ENCODE measurements around the gene DBH.

Gene DBH

DNA sequence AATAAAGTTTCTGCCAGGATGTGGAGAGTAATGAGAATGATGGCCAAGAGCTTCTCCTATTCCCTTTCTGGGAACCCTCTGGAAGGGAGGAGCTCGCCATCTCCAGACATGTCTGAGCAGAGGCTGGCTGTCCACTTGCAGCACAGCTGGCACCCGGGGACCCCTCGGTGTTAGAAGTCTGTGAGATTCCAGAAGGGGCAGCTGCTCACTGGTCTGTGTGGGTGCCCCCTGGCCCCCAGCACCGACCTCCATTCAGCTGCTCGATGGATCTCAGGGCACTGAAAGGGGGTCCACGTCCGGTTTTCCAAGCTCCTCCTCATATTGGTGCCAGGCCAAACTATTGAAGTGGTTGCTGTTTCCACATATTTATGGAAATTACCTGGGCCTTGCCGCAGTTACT lies 23.3 kb upstream of the DBH start:
- H3K9me3 ChIP-seq (ENCODE audit: insufficient read depth, low read length, severe bottlenecking) = no peaks in the 10 kb centered on the region
- no peaks in the 10 kb centered on the region for H3K4me1 ChIP-seq (ENCODE audit: insufficient read depth, low read length)
- no peak for DNase-seq
- H4K20me1 ChIP-seq (ENCODE audit: insufficient read depth, low read length) = no peaks in the 10 kb centered on the region
- ATAC-seq (ENCODE audit: insufficient read depth, low read depth) = no peak
- no peak for TF ChIP-seq EZH2 (IDR thresholded peaks at IDR 0.05; ENCODE audit: borderline replicate concordance, low read depth, low read length, severe bottlenecking)
- TF ChIP-seq, protein P1, sequence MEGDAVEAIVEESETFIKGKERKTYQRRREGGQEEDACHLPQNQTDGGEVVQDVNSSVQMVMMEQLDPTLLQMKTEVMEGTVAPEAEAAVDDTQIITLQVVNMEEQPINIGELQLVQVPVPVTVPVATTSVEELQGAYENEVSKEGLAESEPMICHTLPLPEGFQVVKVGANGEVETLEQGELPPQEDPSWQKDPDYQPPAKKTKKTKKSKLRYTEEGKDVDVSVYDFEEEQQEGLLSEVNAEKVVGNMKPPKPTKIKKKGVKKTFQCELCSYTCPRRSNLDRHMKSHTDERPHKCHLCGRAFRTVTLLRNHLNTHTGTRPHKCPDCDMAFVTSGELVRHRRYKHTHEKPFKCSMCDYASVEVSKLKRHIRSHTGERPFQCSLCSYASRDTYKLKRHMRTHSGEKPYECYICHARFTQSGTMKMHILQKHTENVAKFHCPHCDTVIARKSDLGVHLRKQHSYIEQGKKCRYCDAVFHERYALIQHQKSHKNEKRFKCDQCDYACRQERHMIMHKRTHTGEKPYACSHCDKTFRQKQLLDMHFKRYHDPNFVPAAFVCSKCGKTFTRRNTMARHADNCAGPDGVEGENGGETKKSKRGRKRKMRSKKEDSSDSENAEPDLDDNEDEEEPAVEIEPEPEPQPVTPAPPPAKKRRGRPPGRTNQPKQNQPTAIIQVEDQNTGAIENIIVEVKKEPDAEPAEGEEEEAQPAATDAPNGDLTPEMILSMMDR (IDR thresholded peaks at IDR 0.05; ENCODE audit: borderline replicate concordance, extremely low read depth, low read length, poor library complexity, severe bottlenecking) = no peak
- no peaks in the 10 kb centered on the region for H3K27me3 ChIP-seq (ENCODE audit: insufficient read depth, low read length, poor library complexity)
- H3K36me3 ChIP-seq (ENCODE audit: insufficient read depth, low read length) = no peaks in the 10 kb centered on the region
- no peak overlapping the region for H3K4me3 ChIP-seq (ENCODE audit: low read depth in 1 of 2, low read length in 2 of 2)
- no peaks in the 10 kb centered on the region for H3K79me2 ChIP-seq (ENCODE audit: insufficient read depth, low read length)
- H2AFZ ChIP-seq (ENCODE audit: low read depth, low read length) = no peak overlapping the region
- no peak overlapping the region for H3K4me2 ChIP-seq (ENCODE audit: insufficient read depth, low read length)
- no peak overlapping the region for H3K27ac ChIP-seq (ENCODE audit: low read length)
- H3K9ac ChIP-seq (ENCODE audit: low read depth, low read length) = no peak overlapping the region

DNA sequence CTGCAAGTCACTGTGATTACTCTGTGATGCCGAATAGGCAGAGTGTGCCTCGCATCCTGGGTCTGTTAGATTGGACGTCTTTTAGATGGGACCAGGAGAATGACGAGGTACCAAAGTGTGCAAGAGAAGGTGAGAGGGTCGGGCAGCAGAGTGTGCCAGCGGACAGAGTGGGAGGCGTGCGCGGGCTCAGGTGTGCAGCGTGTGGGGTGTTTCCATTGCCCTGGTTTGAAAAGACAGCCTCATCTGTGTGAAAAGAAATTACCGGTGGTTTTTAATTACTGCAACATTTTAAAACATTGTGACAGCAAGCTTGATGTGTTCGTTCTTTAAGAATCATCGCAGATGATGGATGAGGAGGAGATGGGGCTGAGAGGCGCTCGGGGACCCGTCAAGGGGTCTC lies 22.7 kb upstream of the DBH start:
- no peak overlapping the region for H3K4me3 ChIP-seq (ENCODE audit: low read depth in 1 of 2, low read length in 2 of 2)
- no peaks in the 10 kb centered on the region for H3K36me3 ChIP-seq (ENCODE audit: insufficient read depth, low read length)
- H4K20me1 ChIP-seq (ENCODE audit: insufficient read depth, low read length) = no peaks in the 10 kb centered on the region
- H3K9me3 ChIP-seq (ENCODE audit: insufficient read depth, low read length, severe bottlenecking) = no peaks in the 10 kb centered on the region
- H3K27ac ChIP-seq (ENCODE audit: low read length) = no peak overlapping the region
- H3K27me3 ChIP-seq (ENCODE audit: insufficient read depth, low read length, poor library complexity) = no peaks in the 10 kb centered on the region
- no peak overlapping the region for H2AFZ ChIP-seq (ENCODE audit: low read depth, low read length)
- no peaks in the 10 kb centered on the region for H3K79me2 ChIP-seq (ENCODE audit: insufficient read depth, low read length)
- no peak overlapping the region for H3K4me2 ChIP-seq (ENCODE audit: insufficient read depth, low read length)
- H3K4me1 ChIP-seq (ENCODE audit: insufficient read depth, low read length) = no peaks in the 10 kb centered on the region
- DNase-seq (no peak), ATAC-seq (ENCODE audit: insufficient read depth, low read depth) (no peak)
- no peak overlapping the region for H3K9ac ChIP-seq (ENCODE audit: low read depth, low read length)
- no peak for TF ChIP-seq EZH2 (IDR thresholded peaks at IDR 0.05; ENCODE audit: borderline replicate concordance, low read depth, low read length, severe bottlenecking)
- TF ChIP-seq, protein P1 (IDR thresholded peaks at IDR 0.05; ENCODE audit: borderline replicate concordance, extremely low read depth, low read length, poor library complexity, severe bottlenecking) = no peak

DNA sequence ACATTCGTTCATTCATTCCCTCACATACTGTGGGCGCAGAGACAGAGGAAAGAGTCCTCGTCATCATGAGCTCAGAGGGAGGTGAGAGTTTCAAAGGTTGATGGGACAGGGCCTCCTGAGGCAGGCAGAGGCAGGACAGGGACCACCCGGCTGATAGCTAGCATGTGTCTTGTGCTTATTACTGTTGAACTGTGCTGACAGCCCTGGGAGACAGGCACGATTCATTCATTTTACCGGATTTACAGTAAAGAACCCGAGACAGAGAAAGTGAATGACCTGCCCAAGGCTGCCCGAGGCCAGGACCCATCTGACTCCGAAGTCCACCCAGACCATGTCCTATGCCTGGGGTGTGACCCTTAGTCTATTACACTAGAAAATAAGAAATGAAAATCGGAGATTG lies 22.1 kb upstream of the DBH start:
- DNase-seq (no peak), ATAC-seq (ENCODE audit: insufficient read depth, low read depth) (no peak)
- no peaks in the 10 kb centered on the region for H4K20me1 ChIP-seq (ENCODE audit: insufficient read depth, low read length)
- H3K27ac ChIP-seq (ENCODE audit: low read length) = no peak overlapping the region
- no peaks in the 10 kb centered on the region for H3K79me2 ChIP-seq (ENCODE audit: insufficient read depth, low read length)
- no peaks in the 10 kb centered on the region for H3K27me3 ChIP-seq (ENCODE audit: insufficient read depth, low read length, poor library complexity)
- no peak overlapping the region for H2AFZ ChIP-seq (ENCODE audit: low read depth, low read length)
- no peaks in the 10 kb centered on the region for H3K9me3 ChIP-seq (ENCODE audit: insufficient read depth, low read length, severe bottlenecking)
- H3K4me2 ChIP-seq (ENCODE audit: insufficient read depth, low read length) = no peak overlapping the region
- H3K9ac ChIP-seq (ENCODE audit: low read depth, low read length) = no peak overlapping the region
- TF ChIP-seq, protein P1 (IDR thresholded peaks at IDR 0.05; ENCODE audit: borderline replicate concordance, extremely low read depth, low read length, poor library complexity, severe bottlenecking) = no peak
- TF ChIP-seq EZH2 (IDR thresholded peaks at IDR 0.05; ENCODE audit: borderline replicate concordance, low read depth, low read length, severe bottlenecking) = no peak
- no peaks in the 10 kb centered on the region for H3K36me3 ChIP-seq (ENCODE audit: insufficient read depth, low read length)
- H3K4me1 ChIP-seq (ENCODE audit: insufficient read depth, low read length) = peaks cover 1% of the 10 kb centered on the region; the same call in 1 of the 2 replicates
- no peak overlapping the region for H3K4me3 ChIP-seq (ENCODE audit: low read depth in 1 of 2, low read length in 2 of 2)

DNA sequence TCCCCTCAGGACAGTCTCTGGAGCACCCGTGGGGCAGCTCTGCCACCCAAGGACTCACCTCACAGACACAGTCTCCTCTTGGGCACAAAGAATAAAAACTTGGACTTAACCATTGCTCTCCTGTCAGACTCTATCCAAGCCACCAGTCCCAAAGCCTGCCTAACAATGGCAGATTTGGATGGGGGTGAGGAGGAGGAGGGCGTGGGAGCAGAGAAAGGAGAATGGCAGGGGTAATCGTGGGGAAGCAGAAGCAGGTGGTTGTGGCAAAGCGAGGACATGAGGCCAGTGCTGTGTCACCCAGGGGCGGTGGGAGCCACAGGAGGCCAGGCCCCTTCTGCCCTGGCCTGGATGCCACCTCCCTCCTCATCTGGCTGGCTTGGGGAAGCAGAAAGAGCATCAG lies 21.5 kb upstream of the DBH start:
- no peaks in the 10 kb centered on the region for H3K9me3 ChIP-seq (ENCODE audit: insufficient read depth, low read length, severe bottlenecking)
- TF ChIP-seq, protein P1 (IDR thresholded peaks at IDR 0.05; ENCODE audit: borderline replicate concordance, extremely low read depth, low read length, poor library complexity, severe bottlenecking) = no peak
- no peak for TF ChIP-seq EZH2 (IDR thresholded peaks at IDR 0.05; ENCODE audit: borderline replicate concordance, low read depth, low read length, severe bottlenecking)

More for the DNA sequence above, 21.5 kb upstream of the DBH start:
- peaks cover 7% of the 10 kb centered on the region for H3K4me1 ChIP-seq (ENCODE audit: insufficient read depth, low read length)
- no peak for ATAC-seq (ENCODE audit: insufficient read depth, low read depth)
- no peak overlapping the region for H3K27ac ChIP-seq (ENCODE audit: low read length)
- H3K4me2 ChIP-seq (ENCODE audit: insufficient read depth, low read length) = no peak overlapping the region
- no peak for DNase-seq
- no peak overlapping the region for H2AFZ ChIP-seq (ENCODE audit: low read depth, low read length)
- no peak overlapping the region for H3K4me3 ChIP-seq (ENCODE audit: low read depth in 1 of 2, low read length in 2 of 2)
- no peaks in the 10 kb centered on the region for H3K36me3 ChIP-seq (ENCODE audit: insufficient read depth, low read length)
- H4K20me1 ChIP-seq (ENCODE audit: insufficient read depth, low read length) = no peaks in the 10 kb centered on the region
- H3K9ac ChIP-seq (ENCODE audit: low read depth, low read length) = no peak overlapping the region
- no peaks in the 10 kb centered on the region for H3K79me2 ChIP-seq (ENCODE audit: insufficient read depth, low read length)
- no peaks in the 10 kb centered on the region for H3K27me3 ChIP-seq (ENCODE audit: insufficient read depth, low read length, poor library complexity)

All from DND-41 (cell line).